Endothelial cell of umbilical vein (primary cell): ENCODE measurements around the gene RSPO3. TPM values are rescaled to one million over a fixed set of nuclear protein-coding genes. Genes with fewer than 3 reads are reported as not detected.

Experiments used
- BruUV-seq: library from RNA; stranded (reverse); fragments of 400-500 nt; replicated peaks from 2 replicates; lab custom pipeline; 2021; lab: Mats Ljungman, UMichigan
- CTCF ChIA-PET: fragments of 300-600, 350-600 bp; sonication (Branson Sonifier 250); formaldehyde crosslinking; loops from one replicate; lab custom pipeline; 2021; ENCODE audit warnings: antibody characterized with exemption, inconsistent platforms; lab: Charles Lee
- POLR2A ChIA-PET: fragments of 300-600, 350-600 bp; sonication (Branson Sonifier 250); formaldehyde crosslinking; loops from one replicate; lab custom pipeline; 2021; ENCODE audit warnings: antibody characterized with exemption, inconsistent platforms; lab: Charles Lee
- DNase-seq: peaks from one replicate; pipeline ENCODE4 v3.0.0-alpha.2; 2011; ENCODE audit warnings: low read depth, low spot score
- FAIRE-seq: peaks from 2 replicates; lab custom pipeline; 2011; peaks lifted over from hg19 to GRCh38; lab: Jason Lieb, UNC
- H2AFZ ChIP-seq: 2 replicates; pipeline ENCODE4 v1.6.0; 2012; ENCODE audit warnings: low read depth, low read length, control low read depth, inconsistent platforms
- H3K27ac ChIP-seq: 2 replicates; pipeline ENCODE4 v1.5.1; 2011; ENCODE audit warnings: low read depth, mild to moderate bottlenecking, control low read depth, low read length, moderate library complexity; ENCODE audit not compliant: insufficient read depth
- H3K27me3 ChIP-seq, 2 experiments: 2 replicates each; pipeline versions ENCODE4 v1.6.0 to v1.6.1; 2011; ENCODE audit warnings: low read length in 2 of 2, mixed read lengths in 1 of 2; ENCODE audit not compliant: control insufficient read depth in 2 of 2, insufficient read depth in 2 of 2
- H3K36me3 ChIP-seq, 2 experiments: 2 replicates in 1 of 2; 3 replicates in 1 of 2; pipeline ENCODE4 v1.5.1; 2011; ENCODE audit warnings: low read length in 2 of 2, mild to moderate bottlenecking in 1 of 2, moderate library complexity in 1 of 2; ENCODE audit not compliant: control insufficient read depth in 2 of 2, insufficient read depth in 2 of 2; ENCODE audit errors: extremely low read depth in 1 of 2
- H3K4me1 ChIP-seq: 3 replicates; pipeline ENCODE4 v1.5.1; 2011; ENCODE audit warnings: mild to moderate bottlenecking, low read length; ENCODE audit not compliant: control insufficient read depth, insufficient read depth; ENCODE audit errors: extremely low read depth
- H3K4me2 ChIP-seq: 2 replicates; pipeline ENCODE4 v1.6.1; 2011; ENCODE audit warnings: low read length, control low read depth, mixed read lengths; ENCODE audit not compliant: insufficient read depth
- H3K4me3 ChIP-seq, 3 experiments: fragments of 200-600 bp in 1 of 3; sonication (generic), shearing (Covaris generic) in 1 of 3; replicated peaks in 1 of 3; 2 replicates each; pipeline ENCODE4 v1.5.1; 2011 to 2016; ENCODE audit warnings: control low read depth in 3 of 3, low read length in 3 of 3, mild to moderate bottlenecking in 2 of 3, inconsistent platforms in 1 of 3, low read depth in 1 of 3, moderate library complexity in 1 of 3; ENCODE audit not compliant: insufficient read depth in 1 of 3
- H3K79me2 ChIP-seq: 2 replicates; pipeline ENCODE4 v1.6.0; 2012; ENCODE audit warnings: low read length, inconsistent platforms; ENCODE audit not compliant: control insufficient read depth, insufficient read depth
- H3K9ac ChIP-seq: replicated peaks from 2 replicates; pipeline ENCODE3; 2011; ENCODE audit warnings: low read length, control low read depth; ENCODE audit not compliant: insufficient read depth; ENCODE audit errors: extremely low read depth
- H3K9me1 ChIP-seq: replicated peaks from 3 replicates; pipeline ENCODE4 v1.6.0; 2011; ENCODE audit warnings: mild to moderate bottlenecking, low read length; ENCODE audit not compliant: control insufficient read depth, insufficient read depth; ENCODE audit errors: extremely low read depth
- H3K9me3 ChIP-seq: replicated peaks from 2 replicates; pipeline ENCODE4 v1.5.1; 2012; ENCODE audit warnings: low read length, inconsistent platforms; ENCODE audit not compliant: control insufficient read depth, insufficient read depth
- H4K20me1 ChIP-seq: replicated peaks from 2 replicates; pipeline ENCODE3; 2011; ENCODE audit warnings: mild to moderate bottlenecking, low read length; ENCODE audit not compliant: control insufficient read depth, insufficient read depth; ENCODE audit errors: extremely low read depth
- EZH2 ChIP-seq: IDR thresholded peaks from 2 replicates; pipeline ENCODE4 v1.6.1; 2012; ENCODE audit warnings: borderline replicate concordance, low read depth, mild to moderate bottlenecking, moderate library complexity, low read length, inconsistent platforms; ENCODE audit not compliant: severe bottlenecking
- FOS ChIP-seq: IDR thresholded peaks from 2 replicates; pipeline ENCODE4 v1.6.1; 2011; ENCODE audit warnings: mild to moderate bottlenecking, low read length, moderate library complexity, borderline replicate concordance; ENCODE audit not compliant: insufficient read depth
- GATA2 ChIP-seq: IDR thresholded peaks from 2 replicates; pipeline ENCODE4 v1.7.0; 2011; ENCODE audit warnings: low read depth, mild to moderate bottlenecking, moderate library complexity, mixed read lengths, low read length; ENCODE audit not compliant: insufficient read length, insufficient read depth
- JUN ChIP-seq: IDR thresholded peaks from 2 replicates; pipeline ENCODE4 v1.6.1; 2011; ENCODE audit warnings: borderline replicate concordance, low read depth; ENCODE audit not compliant: insufficient read length, insufficient read depth
- MYC ChIP-seq: IDR thresholded peaks from one replicate; pipeline ENCODE4 v1.6.1; 2011; ENCODE audit warnings: mild to moderate bottlenecking, low read depth, low read length
- POLR2A ChIP-seq: IDR thresholded peaks from 2 replicates; pipeline ENCODE4 v1.6.1; 2012; ENCODE audit warnings: low read depth, mild to moderate bottlenecking, control low read depth, low read length
- POLR2AphosphoS5 ChIP-seq: IDR thresholded peaks from 2 replicates; pipeline ENCODE4 v1.6.1; 2012; ENCODE audit warnings: low read depth, mild to moderate bottlenecking, control low read depth, low read length, moderate library complexity; ENCODE audit not compliant: insufficient read depth
- dilution Hi-C: fragments of 300-500 bp; cut with MboI; formaldehyde crosslinking; loops from one replicate; pipeline ENCODE4 v1.15.0; 2019; ENCODE audit warnings: low sequenced_read_pairs; ENCODE audit not compliant: extremely low pct_ligation_motif_present
- intact Hi-C: fragments of 100-400 bp; cut with micrococcal nuclease; formaldehyde crosslinking; loops from one replicate; pipeline ENCODE4 v1.10.0; 2022
- polyA plus RNA-seq, 4 experiments: library from polyadenylated mRNA; depleted of rRNA in 3 of 4; stranded (reverse) in 3 of 4; unstranded in 1 of 4; fragments of >200 nt; gene quantifications; 2 replicates each; pipeline versions ENCODE4 v1.2.1 to v1.2.3, GENCODE V29; 2011 to 2012; ENCODE audit warnings: missing spikeins in 1 of 4
- total RNA-seq: library from RNA; stranded (reverse); gene quantifications from 2 replicates; pipeline ENCODE4 v1.2.3, GENCODE V29; 2021
- TF ChIP-seq, protein P1 (sequence below): IDR thresholded peaks from 2 replicates; pipeline ENCODE4 v1.6.1; 2011; ENCODE audit not compliant: insufficient read depth, insufficient read length
- TF ChIP-seq, protein P2 (sequence below), 2 donors: IDR thresholded peaks; 1 replicate in 1 of 2; 2 replicates in 1 of 2; pipeline ENCODE4 v1.5.1; 2011; ENCODE audit warnings: low read length in 2 of 2, mild to moderate bottlenecking in 2 of 2, moderate library complexity in 2 of 2, control low read depth in 1 of 2, inconsistent platforms in 1 of 2, low read depth in 1 of 2; ENCODE audit not compliant: insufficient read depth in 1 of 2; ENCODE audit errors: extremely low read depth in 1 of 2

RSPO3 gene
- total and polyA plus RNA-seq, 2 donors (not counting 3 experiments of a cell fraction or from before 2014, with no cell fraction given) = 1.8 to 11.1 TPM

DNA sequence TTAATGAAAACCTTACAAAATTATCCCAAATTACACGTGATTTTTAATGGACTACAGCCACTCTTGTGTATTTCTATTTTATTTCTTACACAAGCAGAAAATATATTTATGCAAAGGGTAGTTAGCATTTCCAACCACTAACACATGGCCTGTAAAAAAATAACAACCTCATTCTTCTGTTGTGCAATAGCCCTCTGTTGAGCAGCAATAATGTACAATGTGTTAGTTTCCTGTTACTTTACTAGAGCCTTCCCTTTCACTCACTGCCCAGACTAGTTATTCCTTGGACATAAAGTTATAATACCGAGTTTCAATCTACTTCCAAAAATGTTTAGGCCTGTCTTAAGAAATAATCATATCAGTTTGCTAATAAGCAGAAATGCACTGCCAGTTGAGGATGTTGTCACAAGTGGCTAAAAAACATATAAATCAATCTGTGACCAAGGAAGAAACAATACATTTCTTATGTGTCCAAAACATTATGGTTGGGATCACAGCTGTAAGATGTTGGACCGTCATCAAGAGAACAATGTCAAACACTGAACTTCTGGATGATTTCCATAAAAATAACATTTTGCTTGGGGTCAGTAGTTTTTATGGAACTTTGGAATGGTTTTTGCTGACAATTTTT, 74.6 kb downstream of the RSPO3 start:
- no peak for TF ChIP-seq MYC
- DNase-seq (peak; percentile 72), FAIRE-seq (no peak)
- no peak overlapping the region for H2AFZ ChIP-seq
- ChIA-PET CTCF (no interaction called here), POLR2A (no interaction called here)
- H3K9me3 ChIP-seq = no peaks in the 10 kb centered on the region
- no peaks in the 10 kb centered on the region for H3K9me1 ChIP-seq
- no TSS peak for BruUV-seq
- H3K9ac ChIP-seq = no peak overlapping the region
- intact Hi-C loops (loop anchor here (5.0 kb wide), 4 partner anchors 531 to 1196 kb away; partner anchors contain the start of gene CENPW), dilution Hi-C loops (no loop called here)
- H4K20me1 ChIP-seq = no peaks in the 10 kb centered on the region
- no peak overlapping the region for H3K4me2 ChIP-seq
- no peaks in the 10 kb centered on the region for H3K27me3 ChIP-seq
- H3K36me3 ChIP-seq = no peaks in the 10 kb centered on the region
- H3K4me3 ChIP-seq = no peak overlapping the region
- H3K4me1 ChIP-seq = no peaks in the 10 kb centered on the region
- H3K27ac ChIP-seq = no peak overlapping the region
- H3K79me2 ChIP-seq = no peaks in the 10 kb centered on the region

DNA sequence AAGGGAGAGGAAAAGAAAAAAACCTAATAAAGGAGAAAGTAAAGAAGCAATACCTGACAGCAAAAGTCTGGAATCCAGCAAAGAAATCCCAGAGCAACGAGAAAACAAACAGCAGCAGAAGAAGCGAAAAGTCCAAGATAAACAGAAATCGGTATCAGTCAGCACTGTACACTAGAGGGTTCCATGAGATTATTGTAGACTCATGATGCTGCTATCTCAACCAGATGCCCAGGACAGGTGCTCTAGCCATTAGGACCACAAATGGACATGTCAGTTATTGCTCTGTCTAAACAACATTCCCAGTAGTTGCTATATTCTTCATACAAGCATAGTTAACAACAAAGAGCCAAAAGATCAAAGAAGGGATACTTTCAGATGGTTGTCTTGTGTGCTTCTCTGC, 77.4 kb downstream of the RSPO3 start:
- no peaks in the 10 kb centered on the region for H4K20me1 ChIP-seq
- H2AFZ ChIP-seq = no peak overlapping the region
- H3K27me3 ChIP-seq = no peaks in the 10 kb centered on the region
- H3K4me2 ChIP-seq = no peak overlapping the region
- intact Hi-C loops (no loop called here), dilution Hi-C loops (no loop called here)
- H3K27ac ChIP-seq = no peak overlapping the region
- no TSS peak for BruUV-seq
- H3K36me3 ChIP-seq = no peaks in the 10 kb centered on the region
- POLR2A ChIA-PET = no interaction called here
- no peaks in the 10 kb centered on the region for H3K79me2 ChIP-seq
- no peak for FAIRE-seq
- no peak for TF ChIP-seq FOS
- TF ChIP-seq GATA2 = no peak
- TF ChIP-seq, protein P1, sequence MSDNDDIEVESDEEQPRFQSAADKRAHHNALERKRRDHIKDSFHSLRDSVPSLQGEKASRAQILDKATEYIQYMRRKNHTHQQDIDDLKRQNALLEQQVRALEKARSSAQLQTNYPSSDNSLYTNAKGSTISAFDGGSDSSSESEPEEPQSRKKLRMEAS = no peak
- TF ChIP-seq MYC = no peak
- no peak for TF ChIP-seq POLR2AphosphoS5
- no peak for TF ChIP-seq JUN
- TF ChIP-seq, protein P2, sequence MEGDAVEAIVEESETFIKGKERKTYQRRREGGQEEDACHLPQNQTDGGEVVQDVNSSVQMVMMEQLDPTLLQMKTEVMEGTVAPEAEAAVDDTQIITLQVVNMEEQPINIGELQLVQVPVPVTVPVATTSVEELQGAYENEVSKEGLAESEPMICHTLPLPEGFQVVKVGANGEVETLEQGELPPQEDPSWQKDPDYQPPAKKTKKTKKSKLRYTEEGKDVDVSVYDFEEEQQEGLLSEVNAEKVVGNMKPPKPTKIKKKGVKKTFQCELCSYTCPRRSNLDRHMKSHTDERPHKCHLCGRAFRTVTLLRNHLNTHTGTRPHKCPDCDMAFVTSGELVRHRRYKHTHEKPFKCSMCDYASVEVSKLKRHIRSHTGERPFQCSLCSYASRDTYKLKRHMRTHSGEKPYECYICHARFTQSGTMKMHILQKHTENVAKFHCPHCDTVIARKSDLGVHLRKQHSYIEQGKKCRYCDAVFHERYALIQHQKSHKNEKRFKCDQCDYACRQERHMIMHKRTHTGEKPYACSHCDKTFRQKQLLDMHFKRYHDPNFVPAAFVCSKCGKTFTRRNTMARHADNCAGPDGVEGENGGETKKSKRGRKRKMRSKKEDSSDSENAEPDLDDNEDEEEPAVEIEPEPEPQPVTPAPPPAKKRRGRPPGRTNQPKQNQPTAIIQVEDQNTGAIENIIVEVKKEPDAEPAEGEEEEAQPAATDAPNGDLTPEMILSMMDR (IDR thresholded peaks at IDR 0.05; ENCODE audit: extremely low read depth in 1 of 2, insufficient read depth in 1 of 2, low read depth in 1 of 2, low read length in 2 of 2) = no peak
- no peak for TF ChIP-seq EZH2
- no peak for TF ChIP-seq POLR2A
- no peaks in the 10 kb centered on the region for H3K4me1 ChIP-seq
- CTCF ChIA-PET = interaction anchor here (2.4 kb wide), 1 partner anchor 71 kb away, joined by 8 read pairs; the partner anchor contains the start of gene RNF146
- no peak for DNase-seq
- H3K9me3 ChIP-seq = no peaks in the 10 kb centered on the region
- H3K9me1 ChIP-seq = no peaks in the 10 kb centered on the region
- H3K9ac ChIP-seq = no peak overlapping the region
- H3K4me3 ChIP-seq = no peak overlapping the region
